Stomach (tissue), 4 donors: Measurements from ENCODE around the gene CPB1.

Experiments
- EP300 ChIP-seq: sonication (generic); formaldehyde crosslinking; IDR thresholded peaks from one replicate; pipeline ENCODE4 v1.6.1; 2017; ENCODE audit warnings: antibody characterized with exemption
- POLR2A ChIP-seq, 4 donors: fragments of 450-650 bp; IDR thresholded peaks; one replicate each; pipeline ENCODE4 v1.6.1; 2016; ENCODE audit warnings: antibody characterized with exemption in 4 of 4, control low read depth in 2 of 4, mild to moderate bottlenecking in 1 of 4, moderate library complexity in 1 of 4
- TF ChIP-seq, protein P1 (sequence below), 7 experiments: fragments of 450-650 bp in 4 of 7; fragments of 200-600 bp in 3 of 7; sonication (generic) in 3 of 7; IDR thresholded peaks; one replicate each; pipeline ENCODE4 v1.5.1; 2016 to 2019; ENCODE audit warnings: antibody characterized with exemption in 7 of 7, control low read depth in 2 of 7, mild to moderate bottlenecking in 1 of 7

DNA sequence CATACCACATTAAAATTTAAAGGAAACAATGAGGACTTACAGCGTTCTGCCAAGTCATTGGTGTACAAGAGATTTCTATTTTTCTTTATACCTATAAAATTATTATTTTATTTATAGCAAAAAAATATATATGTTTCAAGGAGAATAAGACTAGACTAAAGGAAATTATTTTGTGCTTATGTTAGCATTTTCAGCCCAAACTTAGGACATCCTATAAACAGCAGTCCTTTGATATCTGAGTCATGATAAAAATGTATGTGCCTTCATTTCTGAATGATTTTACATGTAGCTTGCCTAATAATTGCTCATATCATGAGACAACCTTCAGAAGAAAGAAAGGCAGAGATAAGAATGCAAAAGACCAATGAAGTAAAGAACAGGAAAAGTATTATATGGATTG lies 20.8 kb downstream of the CPB1 start:
- TF ChIP-seq, protein P1, sequence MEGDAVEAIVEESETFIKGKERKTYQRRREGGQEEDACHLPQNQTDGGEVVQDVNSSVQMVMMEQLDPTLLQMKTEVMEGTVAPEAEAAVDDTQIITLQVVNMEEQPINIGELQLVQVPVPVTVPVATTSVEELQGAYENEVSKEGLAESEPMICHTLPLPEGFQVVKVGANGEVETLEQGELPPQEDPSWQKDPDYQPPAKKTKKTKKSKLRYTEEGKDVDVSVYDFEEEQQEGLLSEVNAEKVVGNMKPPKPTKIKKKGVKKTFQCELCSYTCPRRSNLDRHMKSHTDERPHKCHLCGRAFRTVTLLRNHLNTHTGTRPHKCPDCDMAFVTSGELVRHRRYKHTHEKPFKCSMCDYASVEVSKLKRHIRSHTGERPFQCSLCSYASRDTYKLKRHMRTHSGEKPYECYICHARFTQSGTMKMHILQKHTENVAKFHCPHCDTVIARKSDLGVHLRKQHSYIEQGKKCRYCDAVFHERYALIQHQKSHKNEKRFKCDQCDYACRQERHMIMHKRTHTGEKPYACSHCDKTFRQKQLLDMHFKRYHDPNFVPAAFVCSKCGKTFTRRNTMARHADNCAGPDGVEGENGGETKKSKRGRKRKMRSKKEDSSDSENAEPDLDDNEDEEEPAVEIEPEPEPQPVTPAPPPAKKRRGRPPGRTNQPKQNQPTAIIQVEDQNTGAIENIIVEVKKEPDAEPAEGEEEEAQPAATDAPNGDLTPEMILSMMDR (IDR thresholded peaks at IDR 0.05): no peak
- TF ChIP-seq POLR2A (IDR thresholded peaks at IDR 0.05) (no peak), EP300 (no peak)
